ENCODE results near the gene LRMDA. TPM values are rescaled to one million over a fixed set of nuclear protein-coding genes. Genes with fewer than 3 reads are reported as not detected.
A peak's percentile ranks its signal among the peaks of the same experiment; 100 is the strongest.

LRMDA gene
- total and polyA plus RNA-seq, 2 of the 13 experiments (the other 11 are each of a cell fraction or from before 2014, with no cell fraction given), result 13.4 to 22.0 TPM

- ATAC-seq, result no peak
- TF ChIP-seq POLR2A (IDR thresholded peaks at IDR 0.05; ENCODE audit: insufficient read depth in 1 of 2, low read depth in 2 of 2, low read length in 2 of 2) (peak in 1 of 2 experiments; percentile 39; a peak in 1 of 4 replicates), STAG1 (CRISPR knock-in tag; IDR thresholded peaks at IDR 0.05) (no peak), ZNF510 (CRISPR knock-in tag; IDR thresholded peaks at IDR 0.05; ENCODE audit: low read depth) (no peak), LRRFIP1 (CRISPR knock-in tag; conservative IDR thresholded peaks at IDR 0.05) (no peak), ZNF770 (CRISPR knock-in tag; IDR thresholded peaks at IDR 0.05) (no peak), ZNF503 (CRISPR knock-in tag; IDR thresholded peaks at IDR 0.05) (no peak), HNF1B (CRISPR knock-in tag; IDR thresholded peaks at IDR 0.05) (peak; percentile 30; the same call in 1 of the 2 replicates), RBFOX2 (IDR thresholded peaks at IDR 0.05; ENCODE audit: low read depth, low read length) (peak; percentile 49), NR3C1 (CRISPR knock-in tag; IDR thresholded peaks at IDR 0.05) (no peak), RBM22 (optimal IDR thresholded peaks at IDR 0.05; ENCODE audit: low read length) (peak; percentile 38)
- no TSS peak for BruUV-seq (replicated peaks)
- Histone ChIP-seq H4K20me1 (ENCODE audit: insufficient read depth, low read length) (no peaks in the 10 kb centered on the region), H3K4me2 (ENCODE audit: low read depth, low read length) (no peak overlapping the region), H3K27me3 (ENCODE audit: control insufficient read depth in 1 of 2, insufficient read depth in 2 of 2, low read length in 2 of 2) (no peaks in the 10 kb centered on the region), H2AFZ (ENCODE audit: low read length) (no peak overlapping the region), H3K4me1 (ENCODE audit: insufficient read depth, low read length) (peaks cover 63% of the 10 kb centered on the region), H3K27ac (ENCODE audit: extremely low read length, insufficient read depth, low read length) (no peak overlapping the region), H3K9me3 (ENCODE audit: low read length) (no peaks in the 10 kb centered on the region), H3K36me3 (replicated peaks in 1 of 2; ENCODE audit: control insufficient read depth in 1 of 2, insufficient read depth in 2 of 2, low read length in 2 of 2) (no peaks in the 10 kb centered on the region; a peak in 1 of 5 replicates), H3K79me2 (ENCODE audit: insufficient read depth, low read length) (peaks cover 8% of the 10 kb centered on the region), H3K4me3 (replicated peaks in 1 of 3; ENCODE audit: insufficient read depth in 1 of 3, low read depth in 2 of 3, low read length in 3 of 3) (no peak overlapping the region), H3K9ac (ENCODE audit: insufficient read depth, low read depth, low read length) (no peak overlapping the region)
- in situ Hi-C loops (cut with HindIII; ENCODE audit: extremely low pct_ligation_motif_present, low pct_unique_long_range_greater_than_20kb), result no loop called here
- POLR2A ChIA-PET, result no interaction called here
- intact Hi-C loops (cut with micrococcal nuclease; ENCODE audit: unreplicated experiment), result no loop called here
- CTCF ChIA-PET (ENCODE audit: low intra/inter-chr PET ratio, low total read pairs), result no interaction called here
- no peak for FAIRE-seq
- no peak for DNase-seq (ENCODE audit: low spot score)
- 94% methylated on average over 2 of the region's 2 CpGs for WGBS (ENCODE audit: low lambda C conversion rate)
Measured at GRCh38 chr10:76022366-76022765, 590.9 kb downstream of the LRMDA start.

All from HepG2 (cell line).